HG03457 (cell line): Measurements from ENCODE around the gene FOXL2.

Source experiments
- ATAC-seq: cut with Tn5 transposase; IDR thresholded peaks from one replicate; pipeline ENCODE4 v1.9.1; 2021; ENCODE audit warnings: moderate number of reproducible peaks; ENCODE audit not compliant: unreplicated experiment

FOXL2 gene

DNA sequence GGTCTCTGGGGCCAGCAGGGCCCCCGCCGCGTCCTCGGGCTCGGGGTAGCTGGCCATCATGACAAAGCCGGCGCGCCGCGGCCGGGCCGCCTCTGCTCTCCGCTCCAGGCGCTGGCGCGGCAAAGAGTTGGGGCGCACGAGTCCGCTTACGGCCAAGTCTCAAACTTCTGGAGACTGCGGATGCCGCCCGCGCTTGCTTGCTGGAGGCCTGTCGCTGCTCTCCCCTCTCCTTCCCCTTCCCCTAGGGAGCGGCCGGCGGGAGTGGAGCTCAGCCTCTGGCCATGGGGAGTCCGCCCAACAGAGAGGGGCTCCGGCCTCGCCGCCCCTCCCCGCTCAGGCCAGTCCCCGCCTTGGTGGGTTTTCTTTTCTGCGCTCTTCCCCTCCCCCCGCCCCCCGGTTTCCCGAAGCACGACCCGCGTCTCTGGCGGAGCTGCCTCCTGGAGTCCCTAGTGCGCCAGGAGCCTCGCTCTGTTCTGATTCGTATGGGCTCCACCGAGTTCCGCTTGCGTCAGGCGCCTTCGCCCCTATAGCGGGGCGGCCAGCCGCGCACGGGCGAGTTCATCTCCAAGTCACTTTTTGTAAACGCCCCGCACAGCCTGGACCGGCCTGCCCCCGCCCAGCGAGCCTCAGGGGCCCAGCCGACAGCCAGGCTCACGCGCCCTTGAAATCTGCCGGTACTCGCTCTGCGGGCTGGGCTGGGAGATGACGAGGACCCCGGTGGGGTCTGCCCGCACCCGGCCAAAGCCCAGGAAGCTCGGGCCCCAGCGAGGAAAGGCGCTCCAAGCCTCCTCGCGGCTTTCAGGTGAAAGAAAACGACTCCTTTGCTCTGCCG lies at the start of gene FOXL2, which contains the start of gene FOXL2NB:
TSS of gene FOXL2 (minus strand) at position 475 of the 832 bp plus-strand sequence. CDS start at position 60, 415 bp downstream.
TSS of gene FOXL2NB (plus strand) at position 555 of the 832 bp plus-strand sequence. CDS start at position 703, 148 bp downstream.
- no peak for ATAC-seq

DNA sequence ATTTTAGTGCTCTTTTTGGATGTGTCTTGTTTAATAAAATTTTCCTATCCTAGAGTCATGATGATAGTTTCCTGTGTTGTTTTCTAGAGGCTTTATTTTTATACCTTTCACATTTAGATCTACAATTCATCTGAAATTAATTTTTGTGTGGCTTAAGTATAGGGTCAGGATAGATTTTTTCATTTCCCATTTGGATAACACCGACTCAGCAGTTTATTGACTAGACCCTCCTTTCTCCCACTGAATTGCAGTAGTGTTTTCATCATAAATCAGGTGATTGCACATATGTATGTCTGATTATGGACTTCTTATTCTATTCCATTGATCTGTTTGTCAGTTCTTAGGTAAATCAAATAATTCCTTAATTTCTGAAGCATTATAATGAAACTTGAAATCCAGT lies 48.8 kb upstream of the FOXL2 start:
- no peak for ATAC-seq

DNA sequence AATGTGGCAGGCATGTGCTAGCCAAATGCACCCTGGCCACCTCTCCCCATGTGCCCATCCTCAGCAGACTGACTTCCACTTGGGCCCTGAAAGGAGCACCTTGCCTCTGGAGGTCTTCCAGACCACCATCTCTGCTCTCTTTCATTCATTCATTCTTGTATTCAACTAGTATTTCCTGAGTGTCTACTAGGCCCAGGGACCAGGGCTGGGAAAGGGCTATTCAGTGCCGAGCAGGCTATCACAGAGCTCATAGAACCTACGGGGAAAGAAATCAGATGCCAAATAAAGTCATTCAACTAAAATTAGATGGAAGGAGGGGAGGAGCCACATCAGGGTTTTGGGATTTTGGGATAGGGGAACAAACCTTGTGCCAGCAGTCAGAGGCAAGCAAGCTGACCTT lies 40.2 kb upstream of the FOXL2 start:
- no peak for ATAC-seq

DNA sequence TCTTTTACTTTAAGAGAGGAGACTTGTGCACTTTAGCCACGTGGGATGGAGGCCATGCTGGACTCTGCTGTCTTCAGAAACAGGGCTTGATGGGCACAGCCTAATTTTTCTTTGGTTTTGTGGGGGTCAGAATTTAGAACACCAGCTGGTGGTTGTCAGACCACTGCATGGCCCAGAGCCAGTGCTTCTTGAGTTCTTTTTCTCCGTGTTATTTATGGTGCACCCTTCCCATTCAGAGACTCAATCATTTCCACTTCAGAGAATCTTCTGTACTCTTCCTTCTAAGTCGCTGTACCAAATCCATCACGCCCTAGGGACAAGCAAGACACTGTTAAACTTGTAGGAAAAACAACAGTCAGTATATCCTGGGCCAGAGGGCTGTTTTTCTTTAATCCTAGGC lies 39.0 kb upstream of the FOXL2 start:
- no peak for ATAC-seq

DNA sequence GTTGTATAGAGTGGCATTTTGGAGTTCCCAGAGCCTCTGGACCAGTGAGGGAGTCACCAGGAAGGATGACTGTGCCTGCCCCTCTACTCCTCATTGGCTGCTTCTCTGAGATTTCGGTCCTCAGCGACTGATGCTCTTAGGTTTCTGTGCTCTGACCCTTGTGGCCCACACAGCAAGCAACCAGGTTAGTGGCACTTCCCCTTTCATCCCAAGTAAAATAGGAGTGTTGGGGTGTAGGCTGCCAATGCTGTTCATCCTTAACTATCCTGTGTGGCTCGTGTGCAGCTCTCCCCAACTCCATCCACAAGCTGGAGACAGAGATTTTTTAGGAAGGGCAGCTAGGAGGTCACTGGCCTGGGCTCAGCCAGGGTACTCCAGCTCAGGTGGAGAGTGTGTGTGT lies 37.9 kb upstream of the FOXL2 start:
- no peak for ATAC-seq

DNA sequence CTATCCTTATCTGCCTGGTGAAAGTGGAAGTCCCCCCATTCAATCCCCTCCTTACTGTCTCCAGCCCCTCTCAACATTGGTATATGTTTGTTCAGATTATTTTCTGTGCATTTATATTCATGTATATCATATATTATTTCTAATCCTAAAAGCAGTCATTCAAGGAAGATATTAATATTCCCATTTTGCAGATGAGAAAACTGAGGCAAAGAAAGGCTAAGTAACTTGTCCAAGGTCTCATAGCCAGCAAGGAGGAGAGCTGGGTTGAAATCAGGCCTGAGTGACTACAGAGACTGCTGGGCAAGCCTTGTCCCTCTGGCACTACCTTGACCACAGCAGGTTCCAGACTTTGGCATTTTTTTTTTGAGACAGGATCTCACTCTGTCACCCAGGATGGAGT lies 29.1 kb upstream of the FOXL2 start:
- no peak for ATAC-seq

DNA sequence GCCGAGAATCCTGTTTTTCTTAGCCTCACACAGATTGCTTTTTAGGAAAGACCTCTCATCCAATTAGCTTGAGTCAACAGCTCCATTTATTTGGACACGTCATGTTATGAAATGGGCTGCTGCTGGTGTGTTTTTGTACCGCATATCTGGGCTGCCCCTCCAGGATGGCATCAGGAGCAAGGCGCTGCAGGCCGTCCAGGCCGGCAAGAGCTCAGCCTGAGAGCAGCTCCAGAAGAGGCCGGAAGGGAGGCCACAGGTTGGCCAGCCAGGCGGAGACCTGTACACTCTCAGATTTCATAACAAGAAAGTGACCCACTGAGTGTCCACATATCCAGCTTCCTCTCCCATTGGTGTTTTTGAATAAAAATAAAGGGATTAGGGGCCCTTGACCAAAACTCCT lies 28.4 kb upstream of the FOXL2 start:
- no peak for ATAC-seq

DNA sequence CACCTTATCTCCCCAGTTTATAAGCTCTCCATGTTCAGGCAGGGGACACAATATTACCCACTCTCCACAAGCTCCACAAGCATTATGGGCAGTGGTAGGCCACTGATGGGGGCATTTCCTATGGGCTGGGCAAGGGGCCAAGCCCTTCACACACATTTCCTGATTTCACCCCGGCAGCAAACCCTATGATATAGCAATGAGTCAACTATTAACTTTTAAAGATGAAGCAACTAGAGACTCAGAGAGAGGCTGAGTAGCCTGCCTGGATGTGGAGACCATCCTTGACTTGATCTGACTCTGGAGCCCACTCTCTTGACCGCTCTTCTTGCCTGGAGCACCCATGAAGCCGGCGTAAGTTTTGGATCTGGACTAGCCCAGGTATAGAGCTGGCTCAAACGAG lies 27.5 kb upstream of the FOXL2 start:
- no peak for ATAC-seq

DNA sequence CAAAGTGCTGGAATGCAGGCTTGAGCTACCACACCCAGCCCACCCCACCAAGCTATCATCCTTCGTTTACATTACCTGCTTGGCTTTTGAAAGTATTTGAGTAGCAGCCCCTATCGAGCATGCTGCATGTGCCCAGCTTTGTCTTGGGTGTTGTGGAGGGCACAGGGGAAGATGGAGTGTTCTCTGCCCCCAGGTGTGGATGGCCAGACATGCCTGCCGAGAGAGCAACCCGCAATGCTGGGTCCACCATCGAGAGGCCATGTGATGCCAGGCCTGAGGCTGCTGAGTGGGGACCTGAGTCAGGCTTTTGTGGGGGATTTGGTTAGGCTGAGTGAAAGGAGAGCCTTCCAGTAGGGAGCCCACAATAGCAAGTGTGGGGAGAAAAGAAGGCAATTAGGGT lies 26.0 kb upstream of the FOXL2 start:
- ATAC-seq, result no peak

DNA sequence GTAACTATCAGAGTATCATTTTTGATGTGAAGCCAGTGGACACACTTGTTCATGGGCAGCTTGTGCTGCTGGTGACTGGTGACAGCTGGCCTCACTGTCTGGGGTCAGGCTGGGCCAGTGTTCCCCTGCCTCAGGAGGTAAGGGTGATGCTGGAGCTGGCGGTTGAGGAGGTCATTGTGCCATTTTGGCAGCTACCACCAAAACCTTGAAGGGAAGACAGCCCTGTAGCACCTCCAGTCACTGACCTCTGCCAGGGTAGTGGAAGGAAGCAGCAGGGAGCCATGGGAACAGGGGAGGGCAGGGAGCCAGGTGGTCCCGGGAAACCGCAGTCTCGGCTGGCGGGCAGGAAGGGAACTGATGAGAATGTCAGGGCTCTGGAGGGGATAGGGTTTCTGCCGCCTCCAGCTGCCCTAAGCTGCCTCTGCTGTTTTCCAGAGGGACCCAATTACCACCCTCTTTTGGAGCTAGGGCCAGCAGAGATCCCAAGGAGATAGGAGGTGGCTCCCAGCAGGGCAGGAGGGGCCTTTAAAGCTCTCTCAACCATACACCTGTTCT lies 24.9 kb upstream of the FOXL2 start:
- no peak for ATAC-seq

DNA sequence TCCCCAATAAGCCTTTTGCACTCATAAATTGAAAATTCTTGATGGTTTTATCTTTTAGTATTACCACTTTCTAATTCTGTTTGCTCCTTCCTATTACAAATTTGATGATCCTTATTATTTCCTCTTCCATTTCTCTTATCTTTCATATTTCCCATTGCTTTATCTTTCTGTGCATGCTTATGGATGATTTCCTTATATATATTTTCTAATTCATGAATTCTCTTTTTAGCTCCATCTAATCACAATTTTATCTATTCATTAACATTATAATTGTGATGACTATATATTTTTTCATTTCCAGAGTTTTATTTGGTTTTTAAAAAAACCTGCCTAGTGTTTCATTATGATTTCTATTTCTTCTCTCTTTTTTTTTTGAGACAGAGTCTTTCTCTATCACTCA lies 18.0 kb upstream of the FOXL2 start:
- ATAC-seq, result no peak

DNA sequence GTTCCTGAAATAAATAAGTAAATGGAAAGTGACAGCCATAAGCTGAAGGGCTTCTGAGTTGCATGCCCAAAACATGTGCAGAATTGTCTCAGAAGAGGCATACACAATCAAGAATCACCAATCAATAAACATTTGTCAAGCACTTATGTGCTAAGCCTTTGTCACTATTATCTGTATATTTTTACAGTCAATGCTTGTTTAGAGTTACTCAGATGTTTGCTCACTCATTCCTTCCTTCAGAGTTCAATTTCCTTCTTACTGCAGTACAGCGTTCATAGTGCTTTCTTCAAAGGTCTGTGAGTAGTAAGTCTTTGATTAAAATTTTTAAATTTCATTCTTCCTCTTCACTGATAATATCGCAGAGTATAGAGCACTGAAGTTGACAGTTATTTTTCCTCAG lies 17.3 kb upstream of the FOXL2 start:
- no peak for ATAC-seq

DNA sequence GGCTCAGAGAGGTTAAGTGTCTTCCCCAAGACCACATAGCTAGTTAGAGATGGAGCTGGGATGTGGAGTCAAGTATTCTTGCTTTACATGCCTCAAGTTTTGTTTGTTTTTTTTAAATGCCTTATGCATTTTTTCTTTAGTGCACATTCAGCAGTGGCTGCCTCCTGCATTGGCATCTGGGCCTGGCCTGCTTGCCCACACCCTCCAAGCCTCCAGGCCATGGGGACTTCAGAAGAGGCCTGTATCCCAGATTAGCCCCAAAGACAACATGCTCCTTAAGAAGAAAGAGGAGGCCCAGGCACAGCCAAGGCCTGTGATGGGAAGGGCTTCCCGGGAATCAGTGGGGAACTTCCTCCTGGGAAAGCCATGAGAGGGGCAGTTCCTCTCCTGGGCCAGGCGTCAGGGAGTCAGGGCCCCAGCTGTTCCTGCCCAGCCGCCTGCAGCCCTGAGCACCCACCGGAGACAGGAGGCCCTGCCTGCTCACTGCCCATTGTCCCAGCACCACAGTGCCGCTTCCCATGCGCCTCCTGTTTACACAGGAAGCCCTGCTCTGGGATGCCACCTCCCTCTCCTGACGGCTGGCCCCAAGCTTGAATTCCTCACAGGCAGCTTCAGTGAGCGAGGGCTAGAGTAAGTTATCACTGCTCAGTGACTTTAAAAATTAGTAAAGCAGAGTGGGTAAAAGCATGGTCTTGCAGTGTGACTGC lies 16.1 kb upstream of the FOXL2 start:
- ATAC-seq, result no peak

DNA sequence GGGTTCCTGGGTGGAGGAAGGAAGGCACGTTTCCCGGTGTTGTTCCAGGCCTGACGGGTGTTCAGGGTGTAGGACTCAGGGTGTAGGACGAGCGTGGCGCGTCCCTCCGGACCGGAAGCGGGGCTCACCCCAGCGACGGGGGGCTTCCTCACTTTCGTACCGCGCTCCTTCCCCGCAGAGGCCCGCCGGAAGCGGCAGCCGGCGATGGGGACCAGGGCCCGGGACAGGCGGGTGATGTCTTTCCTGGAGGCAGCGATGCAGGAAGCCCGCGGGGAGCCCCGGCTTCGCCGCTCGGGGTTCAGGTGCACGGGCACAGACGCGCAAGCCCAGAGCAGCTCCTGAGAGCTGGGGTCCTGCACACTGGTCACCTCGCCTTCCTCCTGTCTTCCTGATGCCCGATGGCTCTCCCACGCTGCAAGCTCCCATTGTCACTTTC lies 13.5 kb upstream of the FOXL2 start:
- no peak for ATAC-seq

DNA sequence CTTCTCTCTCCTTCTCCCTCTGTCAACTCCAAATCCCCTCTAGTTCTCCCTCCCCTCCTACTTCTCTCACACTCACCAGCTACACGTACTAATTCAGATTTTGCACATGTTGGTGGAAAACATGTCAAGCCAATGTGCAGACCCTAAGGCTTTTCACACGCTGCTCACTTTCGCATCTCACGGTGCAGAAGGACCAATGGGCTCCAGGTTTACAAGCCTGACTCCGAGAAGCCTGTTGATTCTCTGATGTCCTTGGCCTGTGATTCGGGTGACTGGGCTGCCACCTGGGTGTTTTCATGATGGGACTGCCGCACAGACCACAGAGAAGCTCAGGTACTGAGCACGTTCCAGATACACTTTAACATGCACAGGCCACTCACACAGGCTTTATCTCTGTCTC lies 3.8 kb upstream of the FOXL2 start:
- no peak for ATAC-seq

DNA sequence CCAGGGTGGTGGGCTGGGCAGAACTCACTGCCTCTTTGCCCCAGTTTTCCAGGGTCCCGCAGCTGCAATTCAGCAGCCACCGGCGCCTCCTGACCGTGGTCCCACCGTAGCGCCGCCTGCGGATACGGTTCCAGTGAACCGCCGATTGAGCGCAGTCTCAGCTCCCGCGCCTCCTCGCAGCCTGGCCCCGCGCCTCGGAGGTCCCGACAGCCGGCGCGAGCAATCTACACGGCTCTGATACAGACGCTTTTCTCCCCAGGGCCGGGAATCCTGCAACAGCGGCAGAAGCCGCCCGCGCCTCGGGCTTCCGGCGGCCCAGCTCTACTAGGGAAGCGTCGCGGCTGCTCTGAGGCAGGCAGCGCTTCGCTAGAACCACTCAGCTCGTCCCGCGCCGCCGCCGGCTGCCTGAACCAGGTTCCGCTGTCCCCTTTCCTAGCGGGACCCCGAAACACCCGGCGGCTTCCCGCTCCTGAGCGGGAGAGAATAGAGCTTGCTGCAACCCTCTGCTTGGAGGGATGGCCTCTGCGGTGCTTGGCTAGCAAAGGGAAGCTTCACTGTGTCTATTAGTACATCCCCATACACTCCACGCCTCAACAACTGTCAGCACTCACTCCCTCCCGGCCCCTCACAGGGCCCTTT lies 3.2 kb upstream of the FOXL2 start:
- ATAC-seq, result no peak

DNA sequence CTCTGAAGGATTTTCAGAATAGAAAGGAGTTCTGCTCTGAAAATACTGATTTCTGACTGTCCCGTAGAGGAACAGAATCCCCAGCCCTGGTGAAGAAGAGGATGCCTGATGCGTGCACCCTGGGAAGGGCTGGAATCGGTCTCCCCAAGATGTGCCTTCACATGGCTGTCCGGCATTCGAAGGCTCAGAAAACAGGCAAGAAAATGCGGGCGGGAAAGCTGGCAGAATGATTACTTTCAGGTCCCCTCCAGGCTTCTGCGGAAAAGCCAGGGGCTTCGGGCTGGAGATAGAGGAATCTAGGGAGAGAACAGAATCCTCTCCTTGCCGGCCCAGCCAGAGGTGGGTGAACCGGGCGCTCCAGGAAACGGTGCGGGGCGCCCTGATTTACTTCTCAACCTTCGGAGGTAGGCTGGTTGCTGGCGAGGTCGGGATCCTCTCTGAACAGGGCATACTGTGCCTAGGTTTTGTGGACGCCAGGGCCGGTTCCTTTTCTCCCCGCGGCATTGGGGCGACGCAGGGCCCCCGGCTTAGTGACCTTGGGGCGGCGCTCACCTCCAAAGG lies 2.6 kb upstream of the FOXL2 start:
- ATAC-seq, result no peak

DNA sequence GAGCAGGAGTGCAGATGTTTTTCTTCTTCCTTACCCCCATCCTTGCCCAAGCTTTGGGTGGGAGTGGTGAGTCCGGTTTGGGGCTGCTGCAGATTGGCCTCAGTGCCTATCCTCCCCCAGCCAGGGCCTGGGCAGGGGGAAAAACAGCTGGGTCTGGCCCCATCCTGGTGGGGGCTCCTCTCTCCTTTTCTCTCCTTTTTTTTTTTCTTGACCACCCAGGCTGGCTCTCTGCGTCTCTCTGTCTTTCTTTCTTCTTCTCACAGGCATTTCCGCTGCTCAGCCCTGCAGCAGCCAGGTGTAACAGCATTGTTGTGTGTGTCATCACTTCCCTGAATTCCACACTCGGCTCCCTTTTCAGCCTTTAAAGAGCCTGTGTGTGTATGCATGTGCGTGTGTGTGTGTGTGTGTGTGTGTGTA lies 2.1 kb upstream of the FOXL2 start:
- no peak for ATAC-seq

DNA sequence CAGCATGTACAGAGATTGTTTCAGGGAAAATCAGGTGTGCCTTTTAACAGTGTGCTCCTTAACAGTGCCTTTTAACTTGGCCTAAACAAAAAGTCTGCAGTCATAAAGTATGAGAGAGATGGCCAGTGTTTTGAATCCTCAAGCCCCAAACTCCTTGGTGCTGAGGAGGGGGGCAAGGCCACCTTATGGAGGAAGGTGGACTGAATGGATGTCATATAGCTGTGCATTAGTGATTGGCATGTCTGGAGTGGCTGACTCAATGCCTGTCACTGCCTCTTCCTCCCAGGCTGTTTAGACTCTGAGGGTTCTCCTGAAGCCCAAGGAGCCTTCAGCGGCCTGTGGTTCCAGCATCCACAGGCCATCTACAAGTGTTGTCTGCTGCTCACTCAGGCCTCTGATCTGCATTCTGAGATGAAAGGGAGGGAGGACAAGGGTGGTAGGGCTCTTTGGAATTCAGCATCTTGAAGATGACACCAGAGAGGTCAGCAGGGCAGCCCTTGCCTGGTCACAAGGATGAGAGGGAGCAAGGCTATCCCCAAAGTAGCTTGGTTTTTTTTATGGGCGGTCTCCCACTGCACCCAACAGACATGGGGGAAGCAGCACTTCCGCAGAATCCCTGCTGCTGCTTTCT lies 1.5 kb upstream of the FOXL2 start:
- no peak for ATAC-seq

DNA sequence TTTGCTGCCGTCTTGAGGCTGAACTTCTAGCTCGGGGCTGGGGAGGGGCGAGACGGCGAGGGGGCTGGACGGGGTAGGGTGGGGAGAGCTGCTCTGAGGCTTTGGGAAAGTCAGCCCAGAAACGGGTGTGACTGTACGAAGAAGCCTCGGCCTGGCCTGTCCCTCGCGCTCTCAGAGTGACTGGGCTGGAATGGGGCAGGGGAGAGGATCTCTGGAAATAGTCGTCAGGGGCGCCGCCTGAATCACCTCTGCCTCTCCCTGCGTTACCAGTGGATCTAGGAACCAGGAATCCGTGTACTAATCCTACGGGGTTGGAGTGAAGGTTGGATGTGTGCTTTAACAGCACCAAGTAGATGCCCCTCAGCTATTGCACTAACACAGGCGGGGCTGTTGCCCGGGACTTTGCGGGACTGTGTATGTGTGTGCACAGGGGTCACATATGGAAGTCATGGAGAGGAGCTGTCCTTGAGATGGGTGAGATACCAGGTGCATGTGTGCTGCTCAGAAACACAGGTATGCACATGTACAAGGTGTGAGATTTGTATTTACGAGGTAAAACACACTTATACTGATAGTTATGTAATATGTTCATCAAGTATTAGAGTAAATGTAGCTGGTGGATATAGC lies 671 bp upstream of the FOXL2 start:
- ATAC-seq, result no peak
